Peyer's patch (tissue), 4 donors: Measurements from ENCODE around the gene TMEM40.

Experiments
- POLR2A ChIP-seq, 2 donors: fragments of 450-650 bp; IDR thresholded peaks; one replicate each; pipeline ENCODE4 v1.5.1; 2017; ENCODE audit warnings: antibody characterized with exemption in 2 of 2, mild to moderate bottlenecking in 2 of 2, moderate library complexity in 2 of 2
- TF ChIP-seq, protein P1 (sequence below), 6 experiments: fragments of 450-650 bp in 4 of 6; fragments of 200-600 bp in 2 of 6; sonication (generic) in 1 of 6; IDR thresholded peaks; one replicate each; pipeline ENCODE4 v1.5.1; 2017 to 2019; ENCODE audit warnings: antibody characterized with exemption in 6 of 6, mild to moderate bottlenecking in 3 of 6, moderate library complexity in 1 of 6

DNA sequence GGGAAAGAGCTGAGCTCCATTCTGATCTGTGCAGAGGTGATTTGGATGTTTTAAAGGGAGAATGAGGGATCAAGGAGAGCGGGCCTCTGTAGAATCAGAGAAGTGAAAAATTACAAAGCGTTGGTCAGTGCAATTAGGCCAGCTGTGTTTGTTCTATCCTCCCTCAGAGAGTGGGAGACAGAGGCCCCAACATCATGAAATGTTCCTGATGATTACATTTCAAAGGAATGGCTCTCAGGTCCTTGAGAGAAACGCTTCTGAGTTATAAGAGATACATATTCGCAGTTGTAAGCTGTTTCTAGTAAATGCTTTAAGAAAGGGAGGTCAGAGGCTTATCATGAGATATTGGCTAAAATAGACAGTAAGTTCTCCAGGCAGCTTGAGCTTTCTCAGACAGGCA is 21.7 kb upstream of the TMEM40 start:
- TF ChIP-seq, protein P1, sequence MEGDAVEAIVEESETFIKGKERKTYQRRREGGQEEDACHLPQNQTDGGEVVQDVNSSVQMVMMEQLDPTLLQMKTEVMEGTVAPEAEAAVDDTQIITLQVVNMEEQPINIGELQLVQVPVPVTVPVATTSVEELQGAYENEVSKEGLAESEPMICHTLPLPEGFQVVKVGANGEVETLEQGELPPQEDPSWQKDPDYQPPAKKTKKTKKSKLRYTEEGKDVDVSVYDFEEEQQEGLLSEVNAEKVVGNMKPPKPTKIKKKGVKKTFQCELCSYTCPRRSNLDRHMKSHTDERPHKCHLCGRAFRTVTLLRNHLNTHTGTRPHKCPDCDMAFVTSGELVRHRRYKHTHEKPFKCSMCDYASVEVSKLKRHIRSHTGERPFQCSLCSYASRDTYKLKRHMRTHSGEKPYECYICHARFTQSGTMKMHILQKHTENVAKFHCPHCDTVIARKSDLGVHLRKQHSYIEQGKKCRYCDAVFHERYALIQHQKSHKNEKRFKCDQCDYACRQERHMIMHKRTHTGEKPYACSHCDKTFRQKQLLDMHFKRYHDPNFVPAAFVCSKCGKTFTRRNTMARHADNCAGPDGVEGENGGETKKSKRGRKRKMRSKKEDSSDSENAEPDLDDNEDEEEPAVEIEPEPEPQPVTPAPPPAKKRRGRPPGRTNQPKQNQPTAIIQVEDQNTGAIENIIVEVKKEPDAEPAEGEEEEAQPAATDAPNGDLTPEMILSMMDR (IDR thresholded peaks at IDR 0.05), result no peak
- TF ChIP-seq POLR2A (IDR thresholded peaks at IDR 0.05), result no peak
